Glutamatergic neuron (in vitro differentiated cells): ENCODE results near the gene IPO9. TPM values are rescaled to one million over a fixed set of nuclear protein-coding genes. Genes with fewer than 3 reads are reported as not detected.
A peak's percentile ranks its signal among the peaks of the same experiment; 100 is the strongest.

ENCODE experiments used
- DNase-seq: peaks from one replicate; pipeline ENCODE4 v3.0.0; 2022
- H3K27ac Mint-ChIP-seq: one replicate; pipeline ENCODE4 v1.8.0; 2020; ENCODE audit warnings: mild to moderate bottlenecking, mixed read lengths, inconsistent platforms; ENCODE audit not compliant: unreplicated experiment
- H3K27me3 Mint-ChIP-seq: one replicate; pipeline ENCODE4 v1.8.0; 2020; ENCODE audit warnings: mild to moderate bottlenecking, moderate library complexity, mixed read lengths, inconsistent platforms; ENCODE audit not compliant: unreplicated experiment
- H3K36me3 Mint-ChIP-seq: one replicate; pipeline ENCODE4 v1.8.0; 2020; ENCODE audit warnings: mild to moderate bottlenecking, mixed read lengths, inconsistent platforms; ENCODE audit not compliant: unreplicated experiment
- H3K4me1 Mint-ChIP-seq: one replicate; pipeline ENCODE4 v1.8.0; 2020; ENCODE audit warnings: mild to moderate bottlenecking, low read depth, mixed read lengths, inconsistent platforms; ENCODE audit not compliant: unreplicated experiment
- H3K4me3 Mint-ChIP-seq: one replicate; pipeline ENCODE4 v1.8.0; 2020; ENCODE audit warnings: mild to moderate bottlenecking, mixed read lengths, inconsistent platforms; ENCODE audit not compliant: unreplicated experiment
- H3K9me3 Mint-ChIP-seq: one replicate; pipeline ENCODE4 v1.8.0; 2020; ENCODE audit warnings: mild to moderate bottlenecking, moderate library complexity, mixed read lengths, inconsistent platforms; ENCODE audit not compliant: unreplicated experiment
- CTCF ChIP-seq: fragments of 200-600 bp; sonication (generic); IDR thresholded peaks from one replicate; pipeline ENCODE4 v1.5.0; 2021; ENCODE audit not compliant: partially characterized antibody, unreplicated experiment
- total RNA-seq: library from RNA; stranded (reverse); fragmentation: NEBNext Ultra II Directional; extraction: Animal tissue kit (Norgen Biotek cat#: 25700); gene quantifications from one replicate; pipeline ENCODE4 v1.2.1, GENCODE V29; 2021; ENCODE audit not compliant: unreplicated experiment

The IPO9 gene
- total RNA-seq, 1 donor from 2014 or later, result 97.8 TPM

DNA sequence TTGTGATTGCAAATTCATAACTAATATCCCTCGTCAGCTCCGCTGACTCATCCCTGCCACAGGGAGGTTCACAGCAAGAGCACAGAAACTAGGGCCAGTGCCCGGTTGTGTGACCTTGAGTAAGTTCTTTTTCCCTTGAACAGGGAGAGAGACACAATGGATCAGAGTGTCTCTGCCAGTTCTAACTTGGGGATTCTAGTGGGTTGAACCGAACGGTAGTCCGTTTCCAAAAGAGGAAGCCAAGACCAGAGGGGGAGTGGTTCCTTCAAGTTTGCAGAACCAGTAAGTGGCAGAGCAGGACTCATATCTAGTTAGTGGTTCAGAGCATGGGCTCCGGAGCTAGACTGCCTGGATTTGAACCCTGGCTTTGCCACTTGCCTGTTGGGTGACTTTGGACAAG is 54.8 kb downstream of the IPO9 start:
- peak overlapping the region; percentile 55 for H3K27ac Mint-ChIP-seq
- peaks cover 4% of the 10 kb centered on the region for H3K36me3 Mint-ChIP-seq
- no peak overlapping the region for H3K4me3 Mint-ChIP-seq
- DNase-seq, result no peak
- H3K4me1 Mint-ChIP-seq, result peaks cover 16% of the 10 kb centered on the region
- no peak for TF ChIP-seq CTCF
- H3K9me3 Mint-ChIP-seq, result peaks cover 8% of the 10 kb centered on the region
- peaks cover 6% of the 10 kb centered on the region for H3K27me3 Mint-ChIP-seq

DNA sequence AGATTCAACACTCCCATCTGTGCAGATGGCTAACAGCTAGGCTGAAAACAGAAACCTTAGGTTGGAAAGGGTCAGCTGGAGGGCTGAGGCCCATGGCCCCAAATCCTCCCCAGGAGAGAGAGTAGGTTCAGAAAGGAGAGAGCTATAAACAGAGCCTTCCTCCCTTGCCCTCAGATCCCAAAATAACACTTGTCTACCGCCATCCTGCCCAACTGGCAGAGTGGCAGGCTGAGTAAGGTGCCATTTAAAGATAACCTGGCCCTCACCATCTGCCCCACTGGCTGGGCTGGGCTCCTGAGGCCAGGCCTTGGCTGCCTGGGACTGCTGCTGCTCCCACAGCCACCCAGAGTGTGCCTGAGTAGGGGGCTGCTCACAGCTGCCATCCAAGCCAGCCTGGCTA is 55.5 kb downstream of the IPO9 start:
- H3K4me3 Mint-ChIP-seq, result peak overlapping the region; percentile 30
- peaks cover 8% of the 10 kb centered on the region for H3K9me3 Mint-ChIP-seq
- H3K27ac Mint-ChIP-seq, result peak overlapping the region; percentile 71
- peak; percentile 35 for DNase-seq
- H3K4me1 Mint-ChIP-seq, result peaks cover 16% of the 10 kb centered on the region
- H3K36me3 Mint-ChIP-seq, result peaks cover 4% of the 10 kb centered on the region
- peaks cover 6% of the 10 kb centered on the region for H3K27me3 Mint-ChIP-seq
- no peak for TF ChIP-seq CTCF

- peaks cover 4% of the 10 kb centered on the region for H3K36me3 Mint-ChIP-seq
- H3K27ac Mint-ChIP-seq, result no peak overlapping the region
- TF ChIP-seq CTCF, result no peak
- H3K4me3 Mint-ChIP-seq, result no peak overlapping the region
- peaks cover 8% of the 10 kb centered on the region for H3K27me3 Mint-ChIP-seq
- no peak for DNase-seq
- peaks cover 16% of the 10 kb centered on the region for H3K4me1 Mint-ChIP-seq
- H3K9me3 Mint-ChIP-seq, result peaks cover 8% of the 10 kb centered on the region
These were observed 56.6 kb downstream of the IPO9 start for GRCh38 chr1:201885531-201886075.

GRCh38 chr1:201886103-201886885 is 57.3 kb downstream of the IPO9 start:
- H3K36me3 Mint-ChIP-seq, result peaks cover 4% of the 10 kb centered on the region
- DNase-seq, result no peak
- TF ChIP-seq CTCF, result no peak
- H3K4me3 Mint-ChIP-seq, result no peak overlapping the region
- peaks cover 8% of the 10 kb centered on the region for H3K27me3 Mint-ChIP-seq
- H3K9me3 Mint-ChIP-seq, result peaks cover 11% of the 10 kb centered on the region
- H3K4me1 Mint-ChIP-seq, result peaks cover 16% of the 10 kb centered on the region
- no peak overlapping the region for H3K27ac Mint-ChIP-seq
